ENCODE data around the gene ZEB1. TPM values are rescaled to one million over a fixed set of nuclear protein-coding genes. Genes with fewer than 3 reads are reported as not detected.
"Not testable (repeated sequence)": the region's sequence is repeated elsewhere in the genome, so short reads cannot be mapped to it uniquely, and the experiment has no call there.

Gene ZEB1
- total and polyA plus RNA-seq, 2 donors: 17.8 to 71.5 TPM

- no peaks in the 10 kb centered on the region for H3K9me3 ChIP-seq (ENCODE audit: control insufficient read depth in 2 of 2, insufficient read depth in 1 of 2, low read length in 1 of 2)
- no peak overlapping the region for H3K27ac ChIP-seq (ENCODE audit: low read depth in 1 of 2, low read length in 1 of 2)
- 100% methylated on average over 1 of the region's 1 CpG for WGBS
- no peak overlapping the region for H3K4me3 ChIP-seq (ENCODE audit: low read length in 2 of 2)
- no peaks in the 10 kb centered on the region for H3K36me3 ChIP-seq (ENCODE audit: control insufficient read depth in 2 of 2, insufficient read depth in 2 of 2, low read length in 1 of 2)
- H3K27me3 ChIP-seq (ENCODE audit: control insufficient read depth in 2 of 2, insufficient read depth in 1 of 2, low read length in 1 of 2): no peaks in the 10 kb centered on the region
- DNase-seq (ENCODE audit: low read depth in 6 of 9, low spot score in 9 of 9): no peak
- peaks cover 2 to 3% of the 10 kb centered on the region in 2 donors for H3K4me1 ChIP-seq (ENCODE audit: control insufficient read depth in 2 of 2, insufficient read depth in 2 of 2, low read length in 2 of 2)
Measured at GRCh38 chr10:31350891-31351290, 31.9 kb downstream of the ZEB1 start.

GRCh38 chr10:31352436-31353226 is 33.6 kb downstream of the ZEB1 start:
- Histone ChIP-seq H3K9me3 (ENCODE audit: control insufficient read depth in 2 of 2, insufficient read depth in 1 of 2, low read length in 1 of 2) (no peaks in the 10 kb centered on the region), H3K4me3 (ENCODE audit: low read length in 2 of 2) (no peak overlapping the region), H3K27me3 (ENCODE audit: control insufficient read depth in 2 of 2, insufficient read depth in 1 of 2, low read length in 1 of 2) (no peaks in the 10 kb centered on the region), H3K4me1 (ENCODE audit: control insufficient read depth in 2 of 2, insufficient read depth in 2 of 2, low read length in 2 of 2) (peaks cover 2 to 3% of the 10 kb centered on the region in 2 donors), H3K36me3 (ENCODE audit: control insufficient read depth in 2 of 2, insufficient read depth in 2 of 2, low read length in 1 of 2) (peaks cover 0 to 3% of the 10 kb centered on the region in 2 donors), H3K27ac (ENCODE audit: low read depth in 1 of 2, low read length in 1 of 2) (no peak overlapping the region)
- 99% methylated on average over 2 of the region's 2 CpGs for WGBS
- DNase-seq (ENCODE audit: low read depth in 6 of 9, low spot score in 9 of 9): no peak

GRCh38 chr10:31353574-31353973 is 34.6 kb downstream of the ZEB1 start:
- H3K9me3 ChIP-seq (ENCODE audit: control insufficient read depth in 2 of 2, insufficient read depth in 1 of 2, low read length in 1 of 2): no peaks in the 10 kb centered on the region
- no peaks in the 10 kb centered on the region for H3K27me3 ChIP-seq (ENCODE audit: control insufficient read depth in 2 of 2, insufficient read depth in 1 of 2, low read length in 1 of 2)
- DNase-seq (ENCODE audit: low read depth in 6 of 9, low spot score in 9 of 9): no peak
- peaks cover 2 to 3% of the 10 kb centered on the region in 2 donors for H3K4me1 ChIP-seq (ENCODE audit: control insufficient read depth in 2 of 2, insufficient read depth in 2 of 2, low read length in 2 of 2)
- H3K27ac ChIP-seq (ENCODE audit: low read depth in 1 of 2, low read length in 1 of 2): no peak overlapping the region
- no peak overlapping the region for H3K4me3 ChIP-seq (ENCODE audit: low read length in 2 of 2)
- H3K36me3 ChIP-seq (ENCODE audit: control insufficient read depth in 2 of 2, insufficient read depth in 2 of 2, low read length in 1 of 2): peaks cover 0 to 9% of the 10 kb centered on the region in 2 donors

GRCh38 chr10:31358688-31359330 is 39.8 kb downstream of the ZEB1 start:
- H3K27ac ChIP-seq (ENCODE audit: low read depth in 1 of 2, low read length in 1 of 2): no peak overlapping the region
- H3K36me3 ChIP-seq (ENCODE audit: control insufficient read depth in 2 of 2, insufficient read depth in 2 of 2, low read length in 1 of 2): peaks cover 15 to 24% of the 10 kb centered on the region in 2 donors
- WGBS: 89% methylated on average over 1 of the region's 1 CpG
- peaks cover 5 to 16% of the 10 kb centered on the region in 2 donors for H3K9me3 ChIP-seq (ENCODE audit: control insufficient read depth in 2 of 2, insufficient read depth in 1 of 2, low read length in 1 of 2)
- no peaks in the 10 kb centered on the region for H3K4me1 ChIP-seq (ENCODE audit: control insufficient read depth in 2 of 2, insufficient read depth in 2 of 2, low read length in 2 of 2)
- H3K27me3 ChIP-seq (ENCODE audit: control insufficient read depth in 2 of 2, insufficient read depth in 1 of 2, low read length in 1 of 2): no peaks in the 10 kb centered on the region
- no peak overlapping the region for H3K4me3 ChIP-seq (ENCODE audit: low read length in 2 of 2)
- no peak for DNase-seq (ENCODE audit: low read depth in 6 of 9, low spot score in 9 of 9)

GRCh38 chr10:31359979-31360378 is 41.0 kb downstream of the ZEB1 start:
- peaks cover 5 to 16% of the 10 kb centered on the region in 2 donors for H3K9me3 ChIP-seq (ENCODE audit: control insufficient read depth in 2 of 2, insufficient read depth in 1 of 2, low read length in 1 of 2)
- no peak overlapping the region for H3K27ac ChIP-seq (ENCODE audit: low read depth in 1 of 2, low read length in 1 of 2)
- no peak for DNase-seq (ENCODE audit: low read depth in 6 of 9, low spot score in 9 of 9)
- 99% methylated on average over 1 of the region's 1 CpG for WGBS
- H3K27me3 ChIP-seq (ENCODE audit: control insufficient read depth in 2 of 2, insufficient read depth in 1 of 2, low read length in 1 of 2): no peaks in the 10 kb centered on the region
- H3K4me3 ChIP-seq (ENCODE audit: low read length in 2 of 2): no peak overlapping the region
- no peaks in the 10 kb centered on the region for H3K4me1 ChIP-seq (ENCODE audit: control insufficient read depth in 2 of 2, insufficient read depth in 2 of 2, low read length in 2 of 2)
- peaks cover 15 to 24% of the 10 kb centered on the region in 2 donors for H3K36me3 ChIP-seq (ENCODE audit: control insufficient read depth in 2 of 2, insufficient read depth in 2 of 2, low read length in 1 of 2)

GRCh38 chr10:31361475-31361874 is 42.5 kb downstream of the ZEB1 start:
- Histone ChIP-seq H3K9me3 (ENCODE audit: control insufficient read depth in 2 of 2, insufficient read depth in 1 of 2, low read length in 1 of 2) (peaks cover 5 to 16% of the 10 kb centered on the region in 2 donors), H3K36me3 (ENCODE audit: control insufficient read depth in 2 of 2, insufficient read depth in 2 of 2, low read length in 1 of 2) (peaks cover 15 to 24% of the 10 kb centered on the region in 2 donors)
- H3K27ac ChIP-seq (ENCODE audit: low read depth in 1 of 2, low read length in 1 of 2); H3K4me1 ChIP-seq (ENCODE audit: control insufficient read depth in 2 of 2, insufficient read depth in 2 of 2, low read length in 2 of 2); H3K4me3 ChIP-seq (ENCODE audit: low read length in 2 of 2); H3K27me3 ChIP-seq (ENCODE audit: control insufficient read depth in 2 of 2, insufficient read depth in 1 of 2, low read length in 1 of 2); DNase-seq (ENCODE audit: low read depth in 6 of 9, low spot score in 9 of 9): not testable (repeated sequence)
- 99% methylated on average over 15 of the region's 15 CpGs for WGBS

GRCh38 chr10:31362023-31362641 is 43.1 kb downstream of the ZEB1 start:
- Histone ChIP-seq H3K9me3 (ENCODE audit: control insufficient read depth in 2 of 2, insufficient read depth in 1 of 2, low read length in 1 of 2) (peaks cover 5 to 16% of the 10 kb centered on the region in 2 donors), H3K27ac (ENCODE audit: low read depth in 1 of 2, low read length in 1 of 2) (no peak overlapping the region), H3K4me1 (ENCODE audit: control insufficient read depth in 2 of 2, insufficient read depth in 2 of 2, low read length in 2 of 2) (no peaks in the 10 kb centered on the region), H3K27me3 (ENCODE audit: control insufficient read depth in 2 of 2, insufficient read depth in 1 of 2, low read length in 1 of 2) (no peaks in the 10 kb centered on the region), H3K4me3 (ENCODE audit: low read length in 2 of 2) (no peak overlapping the region), H3K36me3 (ENCODE audit: control insufficient read depth in 2 of 2, insufficient read depth in 2 of 2, low read length in 1 of 2) (peaks cover 15 to 25% of the 10 kb centered on the region in 2 donors)
- no peak for DNase-seq (ENCODE audit: low read depth in 6 of 9, low spot score in 9 of 9)
- WGBS: 98% methylated on average over 44 of the region's 44 CpGs

GRCh38 chr10:31363696-31364095 is 44.7 kb downstream of the ZEB1 start:
- not testable (repeated sequence) for H3K4me1 ChIP-seq (ENCODE audit: control insufficient read depth in 2 of 2, insufficient read depth in 2 of 2, low read length in 2 of 2); DNase-seq (ENCODE audit: low read depth in 6 of 9, low spot score in 9 of 9); H3K27me3 ChIP-seq (ENCODE audit: control insufficient read depth in 2 of 2, insufficient read depth in 1 of 2, low read length in 1 of 2); H3K27ac ChIP-seq (ENCODE audit: low read depth in 1 of 2, low read length in 1 of 2); H3K4me3 ChIP-seq (ENCODE audit: low read length in 2 of 2)
- peaks cover 5 to 16% of the 10 kb centered on the region in 2 donors for H3K9me3 ChIP-seq (ENCODE audit: control insufficient read depth in 2 of 2, insufficient read depth in 1 of 2, low read length in 1 of 2)
- WGBS: 98% methylated on average over 19 of the region's 19 CpGs
- H3K36me3 ChIP-seq (ENCODE audit: control insufficient read depth in 2 of 2, insufficient read depth in 2 of 2, low read length in 1 of 2): peaks cover 15 to 17% of the 10 kb centered on the region in 2 donors

- not testable (repeated sequence) for DNase-seq (ENCODE audit: low read depth in 6 of 9, low spot score in 9 of 9); H3K27ac ChIP-seq (ENCODE audit: low read depth in 1 of 2, low read length in 1 of 2); H3K4me3 ChIP-seq (ENCODE audit: low read length in 2 of 2); H3K4me1 ChIP-seq (ENCODE audit: control insufficient read depth in 2 of 2, insufficient read depth in 2 of 2, low read length in 2 of 2); H3K27me3 ChIP-seq (ENCODE audit: control insufficient read depth in 2 of 2, insufficient read depth in 1 of 2, low read length in 1 of 2)
- Histone ChIP-seq H3K9me3 (ENCODE audit: control insufficient read depth in 2 of 2, insufficient read depth in 1 of 2, low read length in 1 of 2) (peaks cover 5 to 16% of the 10 kb centered on the region in 2 donors), H3K36me3 (ENCODE audit: control insufficient read depth in 2 of 2, insufficient read depth in 2 of 2, low read length in 1 of 2) (peaks cover 15 to 17% of the 10 kb centered on the region in 2 donors)
- 97% methylated on average over 13 of the region's 13 CpGs for WGBS
Measured at GRCh38 chr10:31364238-31364637, 45.2 kb downstream of the ZEB1 start.

Measured in thymus (tissue), 11 donors.